OCI-LY7 (cell line): ENCODE data around the gene CLDN16. TPM values are rescaled to one million over a fixed set of nuclear protein-coding genes. Genes with fewer than 3 reads are reported as not detected.

Experiments
- BruUV-seq: library from RNA; stranded (reverse); fragments of 400-500 nt; replicated peaks from 2 replicates; lab custom pipeline; 2021; lab: Mats Ljungman, UMichigan
- CTCF ChIA-PET: fragments of 300-600 bp; sonication (Branson Sonifier 250); formaldehyde crosslinking; loops from one replicate; lab custom pipeline; 2022; ENCODE audit warnings: antibody characterized with exemption; ENCODE audit not compliant: unreplicated experiment; lab: Charles Lee
- POLR2A ChIA-PET: fragments of 300-600 bp; sonication (Branson Sonifier 250); formaldehyde crosslinking; loops from one replicate; lab custom pipeline; 2022; ENCODE audit warnings: antibody characterized with exemption; lab: Charles Lee
- DNase-seq: peaks from one replicate; pipeline ENCODE4 v3.0.0-alpha.2; 2015; ENCODE audit warnings: low spot score
- H2AFZ ChIP-seq: fragments of 200-600 bp; sonication (generic), shearing (Covaris generic); 2 replicates; pipeline ENCODE4 v1.6.1; 2014; ENCODE audit warnings: mild to moderate bottlenecking, antibody characterized with exemption, low read length, moderate library complexity
- H3K27ac ChIP-seq: fragments of 200-600 bp; sonication (generic); 2 replicates; pipeline ENCODE4 v1.5.1; 2014; ENCODE audit warnings: mixed run types, low read depth, mild to moderate bottlenecking, moderate library complexity, low read length, inconsistent platforms; ENCODE audit not compliant: poor library complexity, severe bottlenecking
- H3K36me3 ChIP-seq: fragments of 200-600 bp; sonication (generic); 2 replicates; pipeline ENCODE4 v1.6.1; 2014; ENCODE audit warnings: mild to moderate bottlenecking, antibody characterized with exemption, low read length, moderate library complexity, mixed read lengths; ENCODE audit not compliant: insufficient read depth
- H3K4me1 ChIP-seq: fragments of 200-600 bp; sonication (generic); 2 replicates; pipeline ENCODE4 v1.5.1; 2014; ENCODE audit warnings: mild to moderate bottlenecking, low read length; ENCODE audit not compliant: insufficient read depth, poor library complexity, severe bottlenecking
- H3K4me2 ChIP-seq: fragments of 200-600 bp; sonication (generic); 2 replicates; pipeline ENCODE4 v1.6.1; 2014; ENCODE audit warnings: mild to moderate bottlenecking, low read length
- H3K4me3 ChIP-seq: fragments of 200-600 bp; sonication (generic); 2 replicates; pipeline ENCODE4 v1.5.1; 2014; ENCODE audit warnings: mild to moderate bottlenecking, low read depth, low read length; ENCODE audit not compliant: poor library complexity, severe bottlenecking
- H3K79me2 ChIP-seq: fragments of 200-600 bp; sonication (generic); 2 replicates; pipeline ENCODE4 v1.6.1; 2016; ENCODE audit warnings: low read depth, mild to moderate bottlenecking, low read length, moderate library complexity, mixed read lengths; ENCODE audit not compliant: insufficient read depth
- H3K9me2 ChIP-seq: fragments of 200-600 bp; sonication (generic); 2 replicates; pipeline ENCODE4 v1.6.1; 2016; ENCODE audit warnings: mild to moderate bottlenecking, low read length, mixed read lengths; ENCODE audit not compliant: insufficient read depth
- H3K9me3 ChIP-seq: fragments of 200-600 bp; sonication (generic); 2 replicates; pipeline ENCODE4 v1.6.1; 2014; ENCODE audit warnings: mild to moderate bottlenecking, mixed run types, low read length, mixed read lengths
- H4K20me1 ChIP-seq: fragments of 200-600 bp; sonication (generic); 2 replicates; pipeline ENCODE4 v1.6.1; 2014; ENCODE audit warnings: mild to moderate bottlenecking, antibody characterized with exemption, low read length, moderate library complexity, mixed read lengths; ENCODE audit not compliant: insufficient read depth
- EZH2phosphoT487 ChIP-seq: fragments of 200-600 bp; sonication (generic); IDR thresholded peaks from 2 replicates; pipeline ENCODE4 v1.6.1; 2018; ENCODE audit warnings: low read depth, borderline replicate concordance, mild to moderate bottlenecking, mixed run types, antibody characterized with exemption, low read length, moderate library complexity, mixed read lengths
- intact Hi-C: fragments of 100-400 bp; cut with micrococcal nuclease; formaldehyde crosslinking; loops from one replicate; pipeline ENCODE4 v1.10.0; 2022; ENCODE audit not compliant: unreplicated experiment
- total RNA-seq, 2 experiments: library from RNA; depleted of rRNA in 1 of 2; stranded (reverse); fragments of >200 nt in 1 of 2; shearing (Covaris generic) in 1 of 2; gene quantifications; 2 replicates each; pipeline ENCODE4 v1.2.3, GENCODE V29; 2014 to 2022
- TF ChIP-seq, protein P1 (sequence below): fragments of 200-600 bp; sonication (generic); conservative IDR thresholded peaks from 2 replicates; pipeline ENCODE4 v1.5.1; 2014; ENCODE audit warnings: mild to moderate bottlenecking, antibody characterized with exemption, low read length, moderate library complexity, mixed read lengths

The CLDN16 gene
- total RNA-seq, 2 experiments from 2014 or later: not detected

DNA sequence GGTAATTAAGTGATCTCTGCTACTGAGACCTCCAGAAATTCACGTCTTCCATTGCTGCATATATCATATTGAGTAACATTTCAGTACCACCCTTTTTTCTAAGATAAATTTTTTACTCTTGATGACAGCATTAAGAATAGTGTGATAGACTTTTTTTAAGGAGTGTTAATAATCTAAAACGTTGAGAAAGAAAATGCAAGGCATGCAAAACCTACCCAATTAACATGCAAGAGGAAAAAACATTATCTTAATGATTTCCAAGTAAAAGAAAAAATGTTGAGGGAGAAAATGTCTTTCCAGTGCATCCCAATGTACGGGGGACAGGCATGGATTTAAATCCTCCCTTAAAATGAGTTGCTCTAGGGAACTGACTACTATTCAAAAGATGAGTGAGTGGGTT, 740 bp downstream of the CLDN16 start:
- ChIA-PET CTCF (no interaction called here), POLR2A (no interaction called here)
- Histone ChIP-seq H3K9me3 (no peaks in the 10 kb centered on the region), H4K20me1 (no peaks in the 10 kb centered on the region), H3K9me2 (no peaks in the 10 kb centered on the region), H3K4me1 (no peaks in the 10 kb centered on the region), H3K4me2 (no peak overlapping the region), H2AFZ (no peak overlapping the region), H3K36me3 (no peaks in the 10 kb centered on the region), H3K79me2 (no peaks in the 10 kb centered on the region), H3K27ac (no peak overlapping the region), H3K4me3 (no peak overlapping the region)
- no TSS peak for BruUV-seq
- intact Hi-C loops: no loop called here
- TF ChIP-seq, protein P1, sequence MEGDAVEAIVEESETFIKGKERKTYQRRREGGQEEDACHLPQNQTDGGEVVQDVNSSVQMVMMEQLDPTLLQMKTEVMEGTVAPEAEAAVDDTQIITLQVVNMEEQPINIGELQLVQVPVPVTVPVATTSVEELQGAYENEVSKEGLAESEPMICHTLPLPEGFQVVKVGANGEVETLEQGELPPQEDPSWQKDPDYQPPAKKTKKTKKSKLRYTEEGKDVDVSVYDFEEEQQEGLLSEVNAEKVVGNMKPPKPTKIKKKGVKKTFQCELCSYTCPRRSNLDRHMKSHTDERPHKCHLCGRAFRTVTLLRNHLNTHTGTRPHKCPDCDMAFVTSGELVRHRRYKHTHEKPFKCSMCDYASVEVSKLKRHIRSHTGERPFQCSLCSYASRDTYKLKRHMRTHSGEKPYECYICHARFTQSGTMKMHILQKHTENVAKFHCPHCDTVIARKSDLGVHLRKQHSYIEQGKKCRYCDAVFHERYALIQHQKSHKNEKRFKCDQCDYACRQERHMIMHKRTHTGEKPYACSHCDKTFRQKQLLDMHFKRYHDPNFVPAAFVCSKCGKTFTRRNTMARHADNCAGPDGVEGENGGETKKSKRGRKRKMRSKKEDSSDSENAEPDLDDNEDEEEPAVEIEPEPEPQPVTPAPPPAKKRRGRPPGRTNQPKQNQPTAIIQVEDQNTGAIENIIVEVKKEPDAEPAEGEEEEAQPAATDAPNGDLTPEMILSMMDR: no peak
- TF ChIP-seq EZH2phosphoT487: no peak
- DNase-seq: no peak

DNA sequence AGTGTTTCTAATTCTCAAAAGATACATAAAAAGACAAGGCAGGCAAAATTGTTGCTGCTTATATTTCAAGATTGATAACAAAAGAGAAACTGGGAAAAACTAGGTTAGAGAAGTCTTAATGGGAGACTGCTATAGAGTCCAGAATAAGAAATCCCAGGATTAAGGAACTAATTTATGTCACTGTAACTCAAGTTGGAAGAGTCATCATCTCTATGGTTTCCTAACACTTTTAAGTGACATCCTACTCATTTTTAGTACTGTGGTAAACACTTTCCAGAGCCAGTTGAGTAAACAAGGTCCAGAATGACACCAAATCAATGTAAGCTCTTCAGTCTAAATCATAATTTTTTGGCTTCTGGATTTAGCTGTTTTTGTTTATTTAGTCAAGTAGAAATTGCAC, 8.0 kb downstream of the CLDN16 start:
- TF ChIP-seq EZH2phosphoT487: no peak
- TF ChIP-seq, protein P1: no peak
- CTCF ChIA-PET: no interaction called here
- Histone ChIP-seq H3K9me3 (no peaks in the 10 kb centered on the region), H3K9me2 (no peaks in the 10 kb centered on the region), H3K4me3 (no peak overlapping the region), H3K79me2 (no peaks in the 10 kb centered on the region), H2AFZ (no peak overlapping the region), H3K4me1 (no peaks in the 10 kb centered on the region), H4K20me1 (no peaks in the 10 kb centered on the region), H3K27ac (no peak overlapping the region), H3K4me2 (no peak overlapping the region), H3K36me3 (no peaks in the 10 kb centered on the region)
- BruUV-seq: no TSS peak
- no peak for DNase-seq
- POLR2A ChIA-PET: no interaction called here
- intact Hi-C loops: no loop called here

DNA sequence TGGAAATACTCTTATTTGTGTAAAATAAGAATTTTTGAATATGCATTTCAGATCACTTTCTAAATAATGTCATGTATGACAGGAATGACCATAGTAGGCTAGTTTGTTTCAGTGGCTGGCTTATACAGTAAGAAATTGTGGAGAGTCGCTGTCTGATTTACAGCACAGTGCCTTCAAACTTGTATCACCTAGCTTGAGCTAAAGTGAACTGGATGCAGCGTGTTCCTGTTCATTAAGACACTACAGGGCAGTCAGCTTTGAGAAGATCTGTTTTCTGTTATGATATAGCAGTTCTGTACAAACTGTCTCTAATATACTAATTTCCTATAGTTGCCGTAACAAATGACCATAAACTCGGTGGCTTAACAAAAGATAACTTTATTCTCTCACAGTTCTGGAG, 9.9 kb downstream of the CLDN16 start:
- BruUV-seq: no TSS peak
- CTCF ChIA-PET: no interaction called here
- intact Hi-C loops: no loop called here

More for the DNA sequence above, 9.9 kb downstream of the CLDN16 start:
- Histone ChIP-seq H3K36me3 (no peaks in the 10 kb centered on the region), H3K27ac (no peak overlapping the region), H2AFZ (no peak overlapping the region), H4K20me1 (no peaks in the 10 kb centered on the region), H3K9me3 (no peaks in the 10 kb centered on the region), H3K4me3 (no peak overlapping the region), H3K79me2 (no peaks in the 10 kb centered on the region), H3K4me2 (no peak overlapping the region), H3K9me2 (no peaks in the 10 kb centered on the region), H3K4me1 (no peaks in the 10 kb centered on the region)
- no peak for DNase-seq
- TF ChIP-seq EZH2phosphoT487: no peak
- TF ChIP-seq, protein P1: no peak
- POLR2A ChIA-PET: interaction anchor here (0.8 kb wide), 1 partner anchor 8 kb away, joined by 3 read pairs; no protein-coding TSS in a partner anchor
